ENCODE data around the gene ZNF750.
A peak's percentile ranks its signal among the peaks of the same experiment; 100 is the strongest.

The ZNF750 gene

DNA sequence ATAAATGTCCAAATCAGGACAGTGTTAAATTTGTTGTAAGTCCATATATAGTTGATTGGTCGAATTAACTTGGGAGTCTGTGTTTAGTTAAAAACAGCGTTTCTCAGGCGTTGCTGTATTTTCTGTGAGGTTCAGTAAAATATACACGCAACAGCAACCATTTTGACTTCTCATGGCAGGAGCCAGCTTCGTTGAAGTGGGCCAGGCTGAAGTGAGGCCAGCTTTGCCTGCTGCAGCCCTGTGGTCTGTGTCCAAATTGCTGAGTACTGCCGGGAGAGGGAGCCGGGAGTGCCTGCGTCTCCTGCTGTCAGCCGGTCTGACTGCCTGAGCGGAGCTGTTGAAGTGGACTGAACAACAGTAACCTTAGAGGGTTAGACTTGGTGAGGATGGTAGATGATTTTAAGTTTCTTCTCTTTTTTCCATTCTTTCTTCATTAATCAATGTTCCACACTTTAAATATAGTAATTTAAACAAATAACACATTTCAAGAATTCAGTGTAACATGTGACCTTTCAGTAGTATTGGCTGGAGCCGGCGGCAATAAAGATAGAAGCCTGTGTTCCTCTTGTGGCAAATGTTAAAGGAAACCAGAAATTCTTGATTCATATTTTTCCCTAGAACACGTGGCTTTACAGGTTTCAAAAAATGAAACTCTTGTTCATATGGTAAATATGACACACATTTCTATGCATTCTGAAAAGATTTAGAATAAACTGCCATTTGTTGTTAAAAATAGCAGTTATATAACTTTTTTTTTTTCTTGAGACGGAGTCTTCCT is 37.0 kb upstream of the ZNF750 start:
- peak; percentile 91 for DNase-seq (ENCODE audit: low read depth)
- TF ChIP-seq, protein P1, sequence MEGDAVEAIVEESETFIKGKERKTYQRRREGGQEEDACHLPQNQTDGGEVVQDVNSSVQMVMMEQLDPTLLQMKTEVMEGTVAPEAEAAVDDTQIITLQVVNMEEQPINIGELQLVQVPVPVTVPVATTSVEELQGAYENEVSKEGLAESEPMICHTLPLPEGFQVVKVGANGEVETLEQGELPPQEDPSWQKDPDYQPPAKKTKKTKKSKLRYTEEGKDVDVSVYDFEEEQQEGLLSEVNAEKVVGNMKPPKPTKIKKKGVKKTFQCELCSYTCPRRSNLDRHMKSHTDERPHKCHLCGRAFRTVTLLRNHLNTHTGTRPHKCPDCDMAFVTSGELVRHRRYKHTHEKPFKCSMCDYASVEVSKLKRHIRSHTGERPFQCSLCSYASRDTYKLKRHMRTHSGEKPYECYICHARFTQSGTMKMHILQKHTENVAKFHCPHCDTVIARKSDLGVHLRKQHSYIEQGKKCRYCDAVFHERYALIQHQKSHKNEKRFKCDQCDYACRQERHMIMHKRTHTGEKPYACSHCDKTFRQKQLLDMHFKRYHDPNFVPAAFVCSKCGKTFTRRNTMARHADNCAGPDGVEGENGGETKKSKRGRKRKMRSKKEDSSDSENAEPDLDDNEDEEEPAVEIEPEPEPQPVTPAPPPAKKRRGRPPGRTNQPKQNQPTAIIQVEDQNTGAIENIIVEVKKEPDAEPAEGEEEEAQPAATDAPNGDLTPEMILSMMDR (IDR thresholded peaks at IDR 0.05; ENCODE audit: insufficient read depth, low read depth, low read length, missing control alignments): peak; percentile 70
- peak overlapping the region; percentile 4 for H3K4me3 ChIP-seq (ENCODE audit: low read length)

DNA sequence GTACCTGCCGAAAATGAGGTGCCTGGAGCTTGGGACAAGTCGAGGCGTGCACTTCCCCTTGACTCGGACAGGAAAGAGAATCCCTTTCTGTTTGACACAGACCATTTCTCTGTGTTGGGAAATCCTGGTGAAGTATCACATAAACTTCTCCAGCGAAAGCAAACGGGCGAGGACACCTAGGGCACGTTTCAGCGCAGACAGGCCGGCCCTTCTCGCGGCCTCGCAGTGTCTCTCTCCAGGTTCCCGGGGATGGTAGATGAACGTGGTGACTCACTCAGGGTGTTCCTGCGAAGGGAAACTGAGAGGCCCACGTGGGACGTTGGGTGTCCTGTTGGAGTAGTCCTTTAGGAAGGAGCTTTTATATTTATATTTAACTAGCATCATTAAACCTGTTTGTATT is 36.3 kb upstream of the ZNF750 start:
- peak overlapping the region; percentile 4 for H3K4me3 ChIP-seq (ENCODE audit: low read length)
- TF ChIP-seq, protein P1 (IDR thresholded peaks at IDR 0.05; ENCODE audit: insufficient read depth, low read depth, low read length, missing control alignments): no peak
- peak; percentile 99 for DNase-seq (ENCODE audit: low read depth)

DNA sequence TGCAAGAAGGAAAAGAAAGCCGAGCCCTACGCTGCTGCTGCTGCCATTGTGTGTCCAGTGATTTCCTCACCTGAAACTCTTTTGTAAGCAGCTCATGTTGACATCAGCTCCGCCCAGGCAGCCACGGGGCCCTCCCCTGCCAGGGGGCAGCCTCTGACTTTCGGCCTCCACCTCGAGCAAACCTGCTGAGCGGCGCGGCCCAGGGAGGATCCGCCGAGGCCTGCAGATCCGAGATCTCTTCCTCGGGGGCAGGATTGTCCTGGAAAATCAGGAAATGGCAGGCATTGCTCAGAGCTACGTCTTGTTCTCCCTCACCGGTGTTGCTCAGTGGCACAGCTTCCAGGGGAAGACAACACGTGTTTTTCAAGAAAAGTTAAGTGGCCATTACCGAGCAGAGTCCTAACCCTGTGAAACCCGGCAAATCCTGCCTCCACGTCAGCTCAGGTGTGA is 35.6 kb upstream of the ZNF750 start:
- H3K4me3 ChIP-seq (ENCODE audit: low read length): peak overlapping the region; percentile 17
- peak; percentile 99 for DNase-seq (ENCODE audit: low read depth)
- TF ChIP-seq, protein P1 (IDR thresholded peaks at IDR 0.05; ENCODE audit: insufficient read depth, low read depth, low read length, missing control alignments): peak; percentile 1

DNA sequence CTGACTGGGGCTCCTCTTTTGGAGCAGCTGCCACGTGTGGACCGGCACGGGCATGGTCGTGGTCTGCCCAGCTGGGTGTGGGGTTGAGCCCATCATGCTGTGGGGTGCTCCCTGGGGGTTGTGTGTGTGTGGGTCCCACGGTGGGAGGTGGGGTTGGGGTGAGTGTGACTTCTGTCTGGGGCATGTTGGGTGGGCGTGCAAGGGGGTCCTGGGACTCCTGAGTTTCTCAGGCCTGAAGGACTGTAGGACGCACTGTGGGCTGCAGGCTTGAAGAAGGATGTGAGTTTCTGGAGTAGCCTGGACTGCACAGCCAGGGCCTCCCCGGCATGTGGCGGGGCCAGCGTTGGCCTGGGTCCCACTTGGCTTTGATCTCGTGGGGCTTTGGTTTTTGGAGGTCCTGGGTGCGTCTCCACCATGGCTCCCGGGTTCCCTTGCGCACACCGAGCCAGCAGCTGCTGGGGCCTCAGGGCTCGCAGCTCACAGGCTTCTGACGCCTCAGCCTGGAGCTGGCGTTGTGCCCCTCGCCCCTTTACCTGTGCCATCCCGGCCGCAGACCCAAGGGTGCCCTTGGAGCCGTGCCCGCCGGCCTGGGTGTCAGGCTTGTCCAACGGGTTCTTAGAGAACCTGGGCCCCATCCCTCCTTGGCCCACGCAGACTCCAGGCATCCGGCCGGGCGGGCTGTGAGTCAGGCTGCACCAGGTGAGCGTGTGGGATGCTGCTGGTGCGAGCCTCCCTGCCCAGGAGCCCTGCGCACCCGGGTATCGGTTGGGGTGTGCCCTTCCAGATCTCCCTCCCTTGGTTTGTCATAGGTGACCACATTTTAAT is 34.4 kb upstream of the ZNF750 start:
- H3K4me3 ChIP-seq (ENCODE audit: low read length): no peak overlapping the region
- peak; percentile 100 for DNase-seq (ENCODE audit: low read depth)

DNA sequence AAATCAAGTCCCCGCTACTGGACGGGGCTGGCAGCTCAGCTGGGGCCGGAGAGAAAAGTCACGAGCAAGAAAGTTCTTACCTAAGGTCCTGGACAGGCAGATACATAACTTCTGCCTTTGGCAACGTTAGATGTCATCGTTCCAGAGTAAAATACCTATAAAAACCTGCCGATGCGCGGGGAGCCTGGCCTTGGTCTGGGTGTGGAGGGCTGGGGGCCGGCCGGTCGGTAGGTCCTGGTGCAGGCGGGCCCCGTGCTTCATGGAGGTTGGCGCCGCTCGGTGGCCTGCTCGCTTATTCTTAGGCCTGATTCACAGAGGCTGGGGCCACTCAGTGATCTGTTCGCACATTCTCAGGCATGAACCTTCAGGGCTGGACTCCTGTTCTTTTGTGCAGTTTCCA is 33.7 kb upstream of the ZNF750 start:
- no peak overlapping the region for H3K4me3 ChIP-seq (ENCODE audit: low read length)
- TF ChIP-seq, protein P1 (IDR thresholded peaks at IDR 0.05; ENCODE audit: insufficient read depth, low read depth, low read length, missing control alignments): no peak
- no peak for DNase-seq (ENCODE audit: low read depth)

More for the DNA sequence above, 34.4 kb upstream of the ZNF750 start:
- TF ChIP-seq, protein P1 (IDR thresholded peaks at IDR 0.05; ENCODE audit: insufficient read depth, low read depth, low read length, missing control alignments): no peak

DNA sequence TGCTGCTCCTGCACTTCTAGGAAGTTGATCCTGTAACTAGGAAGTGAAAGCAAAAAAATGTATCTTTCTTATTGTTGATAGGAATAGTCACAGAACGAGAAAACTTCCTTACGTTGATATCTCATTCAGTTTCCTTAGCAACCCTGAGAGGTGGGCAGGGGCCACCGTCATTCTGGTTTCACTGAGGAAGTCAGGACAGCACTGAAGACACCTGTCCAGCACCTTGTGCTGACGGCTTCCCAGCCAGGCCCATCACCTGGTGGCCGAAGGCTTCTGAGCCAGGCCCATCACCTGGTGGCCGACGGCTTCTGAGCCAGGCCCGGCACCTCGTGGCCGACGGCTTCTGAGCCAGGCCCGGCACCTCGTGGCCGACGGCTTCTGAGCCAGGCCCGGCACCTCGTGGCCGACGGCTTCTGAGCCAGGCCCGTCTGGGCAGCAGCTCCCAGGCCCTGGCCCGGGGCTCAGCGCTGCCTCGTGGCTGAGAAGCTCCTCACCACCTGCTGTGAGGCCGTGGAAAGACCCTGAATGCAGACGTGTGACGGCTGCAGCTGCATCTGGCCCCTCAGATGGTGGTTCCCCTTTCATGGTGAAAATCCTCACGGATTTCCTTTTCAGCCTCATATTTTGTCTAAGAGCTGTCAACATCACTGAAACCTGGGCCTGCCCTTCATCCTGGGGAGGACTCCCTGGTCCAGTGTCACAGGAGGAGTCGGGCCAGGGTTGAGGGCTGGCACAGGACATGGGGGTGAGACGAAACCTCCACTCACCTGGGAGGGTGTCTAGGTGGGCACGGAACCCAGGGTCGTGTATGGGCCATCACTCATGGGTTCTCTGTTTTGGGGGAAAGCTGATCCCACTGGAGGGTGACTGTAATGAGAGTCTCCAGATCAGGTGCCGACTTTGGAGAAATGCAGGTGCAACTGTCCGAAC is 33.0 kb upstream of the ZNF750 start:
- no peak overlapping the region for H3K4me3 ChIP-seq (ENCODE audit: low read length)
- no peak for DNase-seq (ENCODE audit: low read depth)

More for the DNA sequence above, 33.0 kb upstream of the ZNF750 start:
- TF ChIP-seq, protein P1 (IDR thresholded peaks at IDR 0.05; ENCODE audit: insufficient read depth, low read depth, low read length, missing control alignments): no peak
